GM12878 (cell line): Measurements from ENCODE around the gene RPS6KA3. TPM values are rescaled to one million over a fixed set of nuclear protein-coding genes. Genes with fewer than 3 reads are reported as not detected.

Experiments used
- ATAC-seq: fragments of 200-7000 bp; cut with Tn5 transposase; 3 replicates; pipeline ENCODE4 v1.9.1; 2020; ENCODE audit warnings: mild to moderate bottlenecking, moderate library complexity
- BruUV-seq: library from RNA; stranded (reverse); fragments of 400-500 nt; replicated peaks from 2 replicates; lab custom pipeline; 2021; lab: Mats Ljungman, UMichigan
- CTCF ChIA-PET: fragments of 300-600 bp; sonication (Branson Sonifier 250); formaldehyde crosslinking; extraction: SDS; loops from one replicate; lab custom pipeline; 2021; ENCODE audit warnings: inconsistent platforms; lab: Yijun Ruan, JAX
- POLR2A ChIA-PET: fragments of 350-600 bp; formaldehyde crosslinking; extraction: SDS; loops from one replicate; lab custom pipeline; 2021; ENCODE audit warnings: inconsistent platforms; lab: Charles Lee
- RAD21 ChIA-PET: fragments of 300-600 bp; sonication (Branson Sonifier 250); formaldehyde crosslinking; loops from one replicate; lab custom pipeline; 2023; ENCODE audit warnings: antibody characterized with exemption; ENCODE audit not compliant: unreplicated experiment; lab: Charles Lee
- SMC1A ChIA-PET: fragments of 300-600 bp; sonication (Branson Sonifier 250); formaldehyde crosslinking; loops from one replicate; lab custom pipeline; 2023; ENCODE audit not compliant: unreplicated experiment, uncharacterized antibody; lab: Charles Lee
- DNase-seq: peaks from one replicate; pipeline ENCODE4 v3.0.0-alpha.2; 2011; ENCODE audit warnings: low read depth, low spot score
- FAIRE-seq: peaks from 3 replicates; lab custom pipeline; 2011; peaks lifted over from hg19 to GRCh38; lab: Jason Lieb, UNC
- H2AFZ ChIP-seq: 2 replicates; pipeline ENCODE4 v1.6.0; 2011; ENCODE audit warnings: low read depth, low read length, control low read depth; ENCODE audit not compliant: control insufficient read depth
- H3K27ac ChIP-seq: 2 replicates; pipeline ENCODE4 v1.5.1; 2011; ENCODE audit warnings: control low read depth; ENCODE audit not compliant: control insufficient read depth, insufficient read depth
- H3K27me3 ChIP-seq, 2 experiments: replicated peaks in 1 of 2; 2 replicates each; pipeline versions ENCODE4 v1.6.0 to v1.6.1; 2011; ENCODE audit warnings: low read length in 1 of 2; ENCODE audit not compliant: control insufficient read depth in 2 of 2, insufficient read depth in 2 of 2
- H3K36me3 ChIP-seq, 2 experiments: 2 replicates each; pipeline ENCODE4 v1.5.1; 2011; ENCODE audit warnings: low read length in 1 of 2; ENCODE audit not compliant: control insufficient read depth in 2 of 2, insufficient read depth in 2 of 2
- H3K4me1 ChIP-seq: 2 replicates; pipeline ENCODE4 v1.6.1; 2011; ENCODE audit warnings: mild to moderate bottlenecking, low read length, moderate library complexity, mixed read lengths; ENCODE audit not compliant: control insufficient read depth, insufficient read depth
- H3K4me2 ChIP-seq: 2 replicates; pipeline ENCODE4 v1.6.0; 2011; ENCODE audit warnings: control low read depth; ENCODE audit not compliant: control insufficient read depth, insufficient read depth
- H3K4me3 ChIP-seq: fragments of 200-600 bp; sonication (generic); 2 replicates; pipeline ENCODE4 v1.5.1; 2016
- H3K79me2 ChIP-seq: 2 replicates; pipeline ENCODE4 v1.6.0; 2011; ENCODE audit warnings: low read length; ENCODE audit not compliant: control insufficient read depth, insufficient read depth
- H3K9ac ChIP-seq: 2 replicates; pipeline ENCODE4 v1.8.0; 2011; ENCODE audit warnings: low read length, control low read depth, mixed read lengths; ENCODE audit not compliant: control insufficient read depth, insufficient read depth
- H3K9me3 ChIP-seq: replicated peaks from 3 replicates; pipeline ENCODE4 v1.5.1; 2011; ENCODE audit warnings: mild to moderate bottlenecking, low read length; ENCODE audit not compliant: control insufficient read depth, insufficient read depth
- H4K20me1 ChIP-seq: 2 replicates; pipeline ENCODE4 v1.6.0; 2011; ENCODE audit not compliant: control insufficient read depth, insufficient read depth
- BHLHE40 ChIP-seq, 2 experiments: fragments of 450-650 bp in 1 of 2; IDR thresholded peaks; 2 replicates each; pipeline ENCODE4 v1.6.1; 2011 to 2017; ENCODE audit warnings: low read depth in 2 of 2, borderline replicate concordance in 1 of 2, improper control_type of control experiment in 1 of 2, low read length in 1 of 2, mild to moderate bottlenecking in 1 of 2
- BRCA1 ChIP-seq: IDR thresholded peaks from 2 replicates; pipeline ENCODE4 v1.6.1; 2011; ENCODE audit warnings: low read depth, low read length, improper control_type of control experiment
- CEBPB ChIP-seq, 2 experiments: fragments of 150-350 bp in 1 of 2; IDR thresholded peaks; 2 replicates each; pipeline ENCODE4 v1.6.1; 2012 to 2014; ENCODE audit warnings: low read depth in 2 of 2, low read length in 2 of 2, borderline replicate concordance in 1 of 2, inconsistent platforms in 1 of 2
- EED ChIP-seq: sonication (generic); IDR thresholded peaks from 2 replicates; pipeline ENCODE4 v1.6.1; 2016; ENCODE audit warnings: antibody characterized with exemption, low read depth
- HDAC6 ChIP-seq: fragments of 200-600 bp; sonication (generic); IDR thresholded peaks from one replicate; pipeline ENCODE4 v1.8.0; 2017; ENCODE audit warnings: antibody characterized with exemption; ENCODE audit not compliant: unreplicated experiment
- PAX5 ChIP-seq: IDR thresholded peaks from 2 replicates; pipeline ENCODE4 v1.6.1; 2011; ENCODE audit warnings: low read depth, low read length, borderline replicate concordance
- WGBS: methylation state at CpG from one replicate; pipeline ENCODE4 v1.1.6; 2016; ENCODE audit warnings: low lambda C conversion rate; ENCODE audit not compliant: insufficient replicate concordance, insufficient coverage; ENCODE audit errors: missing lambda C conversion rate; 5-methylcytosine and 5-hydroxymethylcytosine counted together
- in situ Hi-C: fragments of 300-500 bp; cut with MboI; formaldehyde crosslinking; loops from 9 replicates; pipeline ENCODE4 v1.14.3; 2018; ENCODE audit warnings: mixed read lengths
- intact Hi-C: fragments of 100-400 bp; cut with micrococcal nuclease; formaldehyde crosslinking; loops from one replicate; pipeline ENCODE4 v1.14.2; 2022; ENCODE audit not compliant: unreplicated experiment
- polyA plus RNA-seq, 11 experiments: library from polyadenylated mRNA; depleted of rRNA in 4 of 11; unstranded in 6 of 11; stranded (reverse) in 5 of 11; fragments of >200 nt; fragmentation: Nextera tagmentation in 4 of 11; fragmentation: Illumina TruSeq in 1 of 11; extraction: Ambion mirVana in 4 of 11; extraction: Trizol in 1 of 11; gene quantifications; 1 replicate in 1 of 11; 2 replicates in 10 of 11; pipeline versions ENCODE4 v1.2.1 to v1.2.3, GENCODE V29; 2011 to 2016; ENCODE audit warnings: inconsistent platforms in 2 of 11, missing spikeins in 2 of 11, low read depth in 1 of 11
- total RNA-seq, 4 experiments: library from RNA; depleted of rRNA in 3 of 4; stranded (reverse); fragments of >200 nt in 3 of 4; fragmentation: Illumina TruSeq in 1 of 4; extraction: Trizol in 1 of 4; gene quantifications; 2 replicates each; pipeline versions ENCODE4 v1.2.1 to v1.2.3, GENCODE V29; 2013 to 2021
- TF ChIP-seq, protein P1 (sequence below): IDR thresholded peaks from 2 replicates; pipeline ENCODE4 v1.6.1; 2011; ENCODE audit warnings: borderline replicate concordance, low read depth, mild to moderate bottlenecking, moderate library complexity, mixed read lengths, low read length; ENCODE audit not compliant: insufficient read depth; ENCODE audit errors: extremely low read length
- TF ChIP-seq, protein P2 (sequence below): fragments of 450-650 bp; formaldehyde crosslinking; IDR thresholded peaks from 2 replicates; pipeline ENCODE4 v1.5.0; 2022; ENCODE audit warnings: mild to moderate bottlenecking, missing genetic modification characterization

Gene RPS6KA3
- total and polyA plus RNA-seq, 10 of the 15 experiments (the other 5 are each of a cell fraction or from before 2014, with no cell fraction given), result 2.8 to 35.6 (median 15.8) TPM

DNA sequence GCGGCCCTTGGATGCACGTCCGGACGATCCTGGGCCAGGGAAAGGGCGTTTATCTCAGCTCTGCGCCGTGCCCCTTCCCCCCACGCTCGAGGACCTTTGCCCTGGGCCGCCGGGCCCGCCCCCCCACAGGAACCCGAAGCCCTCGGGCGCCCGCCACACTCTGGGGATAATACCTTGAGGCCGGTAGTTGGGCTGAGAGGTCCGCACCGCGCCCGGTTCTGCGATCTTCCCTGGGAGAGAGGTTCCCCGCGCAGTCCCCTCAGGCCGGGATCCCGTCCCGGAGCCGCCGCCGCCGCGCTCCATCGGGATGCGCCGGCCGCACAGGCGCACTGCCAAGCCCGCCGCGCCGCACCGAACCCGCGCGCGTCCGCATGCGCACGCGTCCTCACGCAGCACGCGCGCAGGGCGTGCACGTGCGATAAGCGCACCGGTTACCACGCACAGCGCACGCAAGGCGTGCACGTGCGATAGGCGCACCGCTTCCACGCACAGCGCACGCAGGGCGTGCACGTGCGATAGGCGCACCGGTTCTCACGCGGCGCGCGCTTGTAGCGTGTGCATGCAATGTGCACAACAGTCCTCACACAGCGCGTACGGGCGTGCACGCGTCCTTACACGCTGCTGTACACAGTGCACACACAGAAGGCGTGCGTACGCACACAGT is 150.0 kb downstream of the RPS6KA3 start, which contains the start of gene MAP7D2:
Gene MAP7D2 (minus strand): TSS at position 331 of the 664 bp plus-strand sequence. CDS start 28 bp downstream, at position 303.
- BruUV-seq, result no TSS peak
- Histone ChIP-seq H3K4me1 (no peaks in the 10 kb centered on the region), H3K4me2 (no peak within 1 kb of the TSS), H3K9ac (no peak within 1 kb of the TSS), H2AFZ (no peak within 1 kb of the TSS), H3K79me2 (no peaks in the 10 kb centered on the region), H3K27ac (no peak within 1 kb of the TSS), H3K27me3 (no peaks in the 10 kb centered on the region; a peak in 1 of 4 replicates), H3K4me3 (no peak within 1 kb of the TSS), H4K20me1 (no peaks in the 10 kb centered on the region), H3K9me3 (no peaks in the 10 kb centered on the region; the same call in 2 of the 3 replicates), H3K36me3 (no peaks in the 10 kb centered on the region)
- SMC1A ChIA-PET, result no interaction called here
- TF ChIP-seq, protein P1, sequence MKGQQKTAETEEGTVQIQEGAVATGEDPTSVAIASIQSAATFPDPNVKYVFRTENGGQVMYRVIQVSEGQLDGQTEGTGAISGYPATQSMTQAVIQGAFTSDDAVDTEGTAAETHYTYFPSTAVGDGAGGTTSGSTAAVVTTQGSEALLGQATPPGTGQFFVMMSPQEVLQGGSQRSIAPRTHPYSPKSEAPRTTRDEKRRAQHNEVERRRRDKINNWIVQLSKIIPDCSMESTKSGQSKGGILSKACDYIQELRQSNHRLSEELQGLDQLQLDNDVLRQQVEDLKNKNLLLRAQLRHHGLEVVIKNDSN, result no peak
- TF ChIP-seq PAX5, result no peak
- no peak for TF ChIP-seq HDAC6
- TF ChIP-seq BRCA1, result no peak
- TF ChIP-seq CEBPB (IDR thresholded peaks at IDR 0.05; ENCODE audit: borderline replicate concordance in 1 of 2, low read depth in 2 of 2, low read length in 2 of 2), result no peak
- TF ChIP-seq EED, result no peak
- TF ChIP-seq, protein P2, sequence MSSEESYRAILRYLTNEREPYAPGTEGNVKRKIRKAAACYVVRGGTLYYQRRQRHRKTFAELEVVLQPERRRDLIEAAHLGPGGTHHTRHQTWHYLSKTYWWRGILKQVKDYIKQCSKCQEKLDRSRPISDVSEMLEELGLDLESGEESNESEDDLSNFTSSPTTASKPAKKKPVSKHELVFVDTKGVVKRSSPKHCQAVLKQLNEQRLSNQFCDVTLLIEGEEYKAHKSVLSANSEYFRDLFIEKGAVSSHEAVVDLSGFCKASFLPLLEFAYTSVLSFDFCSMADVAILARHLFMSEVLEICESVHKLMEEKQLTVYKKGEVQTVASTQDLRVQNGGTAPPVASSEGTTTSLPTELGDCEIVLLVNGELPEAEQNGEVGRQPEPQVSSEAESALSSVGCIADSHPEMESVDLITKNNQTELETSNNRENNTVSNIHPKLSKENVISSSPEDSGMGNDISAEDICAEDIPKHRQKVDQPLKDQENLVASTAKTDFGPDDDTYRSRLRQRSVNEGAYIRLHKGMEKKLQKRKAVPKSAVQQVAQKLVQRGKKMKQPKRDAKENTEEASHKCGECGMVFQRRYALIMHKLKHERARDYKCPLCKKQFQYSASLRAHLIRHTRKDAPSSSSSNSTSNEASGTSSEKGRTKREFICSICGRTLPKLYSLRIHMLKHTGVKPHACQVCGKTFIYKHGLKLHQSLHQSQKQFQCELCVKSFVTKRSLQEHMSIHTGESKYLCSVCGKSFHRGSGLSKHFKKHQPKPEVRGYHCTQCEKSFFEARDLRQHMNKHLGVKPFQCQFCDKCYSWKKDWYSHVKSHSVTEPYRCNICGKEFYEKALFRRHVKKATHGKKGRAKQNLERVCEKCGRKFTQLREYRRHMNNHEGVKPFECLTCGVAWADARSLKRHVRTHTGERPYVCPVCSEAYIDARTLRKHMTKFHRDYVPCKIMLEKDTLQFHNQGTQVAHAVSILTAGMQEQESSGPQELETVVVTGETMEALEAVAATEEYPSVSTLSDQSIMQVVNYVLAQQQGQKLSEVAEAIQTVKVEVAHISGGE (CRISPR knock-in tag), result no peak
- peak in 1 of 2 experiments; percentile 58; a peak in 2 of 4 replicates for TF ChIP-seq BHLHE40 (IDR thresholded peaks at IDR 0.05; ENCODE audit: borderline replicate concordance in 1 of 2, low read depth in 2 of 2, low read length in 1 of 2)
- DNase-seq, result no peak
- intact Hi-C loops (no loop called here), in situ Hi-C loops (no loop called here)
- WGBS, result 83% methylated on average over 49 of the region's 91 CpGs
- POLR2A ChIA-PET, result interaction anchor here (0.6 kb wide), 1 partner anchor 197 kb away, joined by 8 read pairs; no protein-coding TSS in a partner anchor
- no peak for FAIRE-seq
- CTCF ChIA-PET, result no interaction called here
- RAD21 ChIA-PET, result no interaction called here
- no peak for ATAC-seq
